GM23338 (cell line): ENCODE measurements around the gene FGF1. TPM values are rescaled to one million over a fixed set of nuclear protein-coding genes. Genes with fewer than 3 reads are reported as not detected.

ENCODE experiments used
- ATAC-seq: fragments of 200-7000 bp; cut with Tn5 transposase; 3 replicates; pipeline ENCODE4 v1.9.1; 2020
- DNase-seq: peaks from one replicate; pipeline ENCODE4 v3.0.0-alpha.2; 2015; ENCODE audit warnings: low spot score
- H2AFZ ChIP-seq: fragments of 200-600 bp; sonication (generic); 2 replicates; pipeline ENCODE4 v1.8.0; 2016; ENCODE audit warnings: antibody characterized with exemption, mild to moderate bottlenecking, moderate library complexity
- H3F3A ChIP-seq: fragments of 200-600 bp; sonication (generic); replicated peaks from 2 replicates; pipeline ENCODE4 v1.8.0; 2017; ENCODE audit warnings: antibody characterized with exemption, mixed run types, low read depth
- H3K27ac ChIP-seq: fragments of 200-600 bp; sonication (generic); 2 replicates; pipeline ENCODE4 v1.6.1; 2016; ENCODE audit warnings: low read depth
- H3K27me3 ChIP-seq: fragments of 200-600 bp; sonication (generic); 2 replicates; pipeline ENCODE4 v1.8.0; 2016; ENCODE audit warnings: mild to moderate bottlenecking, mixed run types, moderate library complexity; ENCODE audit not compliant: insufficient read depth
- H3K36me3 ChIP-seq: fragments of 200-600 bp; sonication (generic); 2 replicates; pipeline ENCODE4 v1.8.0; 2016; ENCODE audit warnings: mild to moderate bottlenecking; ENCODE audit not compliant: insufficient read depth
- H3K4me1 ChIP-seq: fragments of 200-600 bp; sonication (generic); 2 replicates; pipeline ENCODE4 v1.8.0; 2016; ENCODE audit warnings: mild to moderate bottlenecking, moderate library complexity; ENCODE audit not compliant: insufficient read depth
- H3K4me2 ChIP-seq: fragments of 200-600 bp; sonication (generic); 2 replicates; pipeline ENCODE4 v1.7.1; 2017; ENCODE audit warnings: mixed run types
- H3K4me3 ChIP-seq: fragments of 200-600 bp; sonication (generic); 2 replicates; pipeline ENCODE4 v1.6.1; 2016; ENCODE audit warnings: mixed run types
- H3K79me2 ChIP-seq: fragments of 200-600 bp; sonication (generic); replicated peaks from 2 replicates; pipeline ENCODE4 v1.8.0; 2017; ENCODE audit warnings: mild to moderate bottlenecking; ENCODE audit not compliant: insufficient read depth
- H3K9me2 ChIP-seq: fragments of 200-600 bp; sonication (generic); 2 replicates; pipeline ENCODE4 v1.8.0; 2017; ENCODE audit not compliant: insufficient read depth
- H4K20me1 ChIP-seq: fragments of 200-600 bp; sonication (generic); replicated peaks from 2 replicates; pipeline ENCODE4 v1.8.0; 2017; ENCODE audit warnings: mild to moderate bottlenecking; ENCODE audit not compliant: insufficient read depth
- H3K27ac Mint-ChIP-seq: 2 replicates; pipeline ENCODE4 v1.8.0; 2020; ENCODE audit warnings: inconsistent platforms, mild to moderate bottlenecking, moderate library complexity, mixed read lengths
- H3K27me3 Mint-ChIP-seq: 3 replicates; pipeline ENCODE4 v1.8.0; 2022; ENCODE audit warnings: low read depth, mild to moderate bottlenecking, moderate library complexity, mixed read lengths, inconsistent platforms; ENCODE audit not compliant: insufficient read depth, poor library complexity
- H3K36me3 Mint-ChIP-seq: 3 replicates; pipeline ENCODE4 v1.8.0; 2021; ENCODE audit warnings: low read depth, mild to moderate bottlenecking, inconsistent platforms, moderate library complexity, mixed read lengths
- H3K4me1 Mint-ChIP-seq: 3 replicates; pipeline ENCODE4 v1.8.0; 2020; ENCODE audit warnings: mild to moderate bottlenecking, inconsistent platforms, mixed read lengths
- H3K4me3 Mint-ChIP-seq: 3 replicates; pipeline ENCODE4 v1.8.0; 2021; ENCODE audit warnings: moderate library complexity, mild to moderate bottlenecking, inconsistent platforms, mixed read lengths
- H3K9me3 Mint-ChIP-seq: 3 replicates; pipeline ENCODE4 v1.8.0; 2020; ENCODE audit warnings: moderate library complexity, mild to moderate bottlenecking, inconsistent platforms, mixed read lengths
- CTCF ChIP-seq, 2 experiments: fragments of 200-600 bp in 1 of 2; sonication (generic) in 1 of 2; conservative IDR thresholded peaks; 2 replicates each; pipeline versions ENCODE4 v1.5.1 to v1.6.1; 2016 to 2017; ENCODE audit warnings: antibody characterized with exemption in 2 of 2, low read depth in 2 of 2, mild to moderate bottlenecking in 2 of 2, moderate library complexity in 1 of 2
- EZH2 ChIP-seq: fragments of 200-600 bp; sonication (generic); IDR thresholded peaks from one replicate; pipeline ENCODE4 v1.8.0; 2017; ENCODE audit warnings: antibody characterized with exemption, mild to moderate bottlenecking, low read depth; ENCODE audit not compliant: unreplicated experiment
- EZH2phosphoT487 ChIP-seq: fragments of 200-600 bp; sonication (generic); IDR thresholded peaks from one replicate; pipeline ENCODE4 v1.8.1; 2018; ENCODE audit warnings: antibody characterized with exemption; ENCODE audit not compliant: unreplicated experiment
- JUNB ChIP-seq: IDR thresholded peaks from one replicate; pipeline ENCODE4 v1.6.1; 2016; ENCODE audit warnings: antibody characterized with exemption; ENCODE audit not compliant: unreplicated experiment
- POLR2AphosphoS5 ChIP-seq: IDR thresholded peaks from 2 replicates; pipeline ENCODE4 v1.6.1; 2016; ENCODE audit warnings: antibody characterized with exemption, low read depth
- STAT1 ChIP-seq: IDR thresholded peaks from one replicate; pipeline ENCODE4 v1.6.1; 2016; ENCODE audit warnings: antibody characterized with exemption; ENCODE audit not compliant: unreplicated experiment
- ZNF331 ChIP-seq: fragments of 250-450 bp; sonication (Bioruptor Pico); IDR thresholded peaks from 2 replicates; pipeline ENCODE4 v1.5.0; 2020; ENCODE audit warnings: low read depth, mild to moderate bottlenecking, moderate library complexity
- ZNF462 ChIP-seq: fragments of 250-450 bp; sonication (Bioruptor Pico); IDR thresholded peaks from 2 replicates; pipeline ENCODE4 v1.5.0; 2020; ENCODE audit warnings: mild to moderate bottlenecking, moderate library complexity
- polyA plus RNA-seq: library from polyadenylated mRNA; unstranded; fragments of >200 nt; fragmentation: Nextera tagmentation; extraction: Ambion mirVana; gene quantifications from 2 replicates; pipeline ENCODE4 v1.2.1, GENCODE V29; 2016
- total RNA-seq: library from RNA; depleted of rRNA; stranded (reverse); fragments of >200 nt; shearing (Covaris generic); gene quantifications from 2 replicates; pipeline ENCODE4 v1.2.3, GENCODE V29; 2014

FGF1 gene
- total and polyA plus RNA-seq, 2 experiments from 2014 or later = 0.21 to 0.34 TPM

DNA sequence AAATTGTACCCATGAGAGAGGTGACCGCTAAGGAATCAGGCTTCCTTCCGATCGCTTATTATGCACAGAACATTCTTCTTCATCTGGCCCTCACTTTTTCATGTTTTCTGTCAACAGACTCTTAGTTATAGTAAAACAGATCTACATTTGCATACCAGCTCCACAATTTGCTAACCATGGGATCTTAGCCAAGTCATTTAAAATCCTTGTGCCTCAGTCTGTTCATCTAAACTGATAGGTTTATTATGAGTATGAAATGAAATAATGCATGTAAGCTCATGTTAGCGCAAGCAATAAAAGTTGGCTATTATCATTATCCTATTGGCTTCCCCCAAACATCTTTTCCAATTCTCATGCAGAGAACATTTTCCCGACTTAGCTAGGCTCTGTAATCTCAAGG is 42.3 kb downstream of the FGF1 start (continued):
- no peak for TF ChIP-seq ZNF462 (CRISPR knock-in tag)

DNA sequence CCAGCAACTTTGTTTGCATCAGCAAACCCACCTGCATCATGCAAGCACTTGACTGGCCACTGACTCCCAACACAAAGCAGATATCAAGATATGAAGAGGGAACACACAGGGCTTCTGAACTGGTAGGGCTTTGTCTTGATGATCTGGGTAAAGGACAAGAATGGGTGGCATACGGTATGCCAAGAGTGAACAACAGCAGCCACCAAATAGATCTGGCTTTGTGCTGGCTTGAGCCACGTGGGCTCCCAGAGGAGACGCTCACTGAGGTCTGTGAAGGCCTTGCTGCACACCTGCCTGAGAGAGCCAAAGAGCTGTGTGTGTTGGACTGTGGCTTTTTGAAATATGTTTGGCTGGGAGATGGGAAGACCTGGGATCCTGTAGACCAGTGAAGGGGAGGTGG is 43.5 kb downstream of the FGF1 start:
- no peak overlapping the region for H3K27ac Mint-ChIP-seq
- no peaks in the 10 kb centered on the region for H3K36me3 Mint-ChIP-seq
- TF ChIP-seq STAT1 = no peak
- no peak for TF ChIP-seq EZH2phosphoT487
- no peak for TF ChIP-seq ZNF462 (CRISPR knock-in tag)
- no peak for TF ChIP-seq CTCF (conservative IDR thresholded peaks at IDR 0.05; ENCODE audit: low read depth in 2 of 2)
- TF ChIP-seq JUNB = no peak
- TF ChIP-seq POLR2AphosphoS5 = no peak
- TF ChIP-seq EZH2 = no peak
- no peak for TF ChIP-seq ZNF331 (CRISPR knock-in tag)

More for the DNA sequence above, 43.5 kb downstream of the FGF1 start:
- Histone ChIP-seq H3K27ac (no peak overlapping the region), H3K79me2 (no peaks in the 10 kb centered on the region), H2AFZ (no peak overlapping the region), H3K4me1 (peaks cover 11% of the 10 kb centered on the region), H3F3A (no peaks in the 10 kb centered on the region), H3K4me3 (no peak overlapping the region), H4K20me1 (no peaks in the 10 kb centered on the region), H3K4me2 (no peak overlapping the region), H3K27me3 (no peaks in the 10 kb centered on the region), H3K9me2 (no peaks in the 10 kb centered on the region), H3K36me3 (no peaks in the 10 kb centered on the region)
- Mint-ChIP-seq H3K4me3 (no peak overlapping the region), H3K27me3 (peaks cover 3% of the 10 kb centered on the region), H3K9me3 (no peaks in the 10 kb centered on the region), H3K4me1 (peaks cover 31% of the 10 kb centered on the region)
- no peak for ATAC-seq
- no peak for DNase-seq
